Lower lobe of right lung (tissue), 2 donors: ENCODE measurements around the gene BOD1. TPM values are rescaled to one million over a fixed set of nuclear protein-coding genes. Genes with fewer than 3 reads are reported as not detected.

ENCODE experiments used
- ATAC-seq, 2 donors: fragments of 200-7000 bp; cut with Tn5 transposase; one replicate each; pipeline ENCODE4 v1.9.1; 2020 to 2022; ENCODE audit warnings: mild to moderate bottlenecking in 2 of 2, moderate library complexity in 2 of 2
- DNase-seq: peaks from one replicate; pipeline ENCODE4 v3.0.0-alpha.2; 2020
- H3K27ac ChIP-seq: fragments of 200-600 bp; one replicate; pipeline ENCODE4 v1.8.0; 2022
- H3K27me3 ChIP-seq: fragments of 200-600 bp; one replicate; pipeline ENCODE4 v1.8.0; 2022; ENCODE audit warnings: low read depth
- H3K36me3 ChIP-seq: fragments of 200-600 bp; one replicate; pipeline ENCODE4 v1.8.0; 2022; ENCODE audit warnings: mild to moderate bottlenecking
- H3K4me1 ChIP-seq: fragments of 200-600 bp; one replicate; pipeline ENCODE4 v1.8.0; 2022
- H3K4me3 ChIP-seq: fragments of 200-600 bp; one replicate; pipeline ENCODE4 v1.8.0; 2022; ENCODE audit warnings: mild to moderate bottlenecking
- H3K9me3 ChIP-seq: fragments of 200-600 bp; one replicate; pipeline ENCODE4 v1.8.0; 2022
- CTCF ChIP-seq: fragments of 200-600 bp; IDR thresholded peaks from one replicate; pipeline ENCODE4 v1.8.0; 2022; ENCODE audit warnings: antibody characterized with exemption, mild to moderate bottlenecking
- intact Hi-C: fragments of 100-400 bp; cut with DNase I; formaldehyde crosslinking; loops from one replicate; pipeline ENCODE4 v1.11.0; 2022
- total RNA-seq: library from RNA; stranded (reverse); fragmentation: NEBNext Ultra II Directional; extraction: Animal tissue kit (Norgen Biotek cat#: 25700); gene quantifications from one replicate; pipeline ENCODE4 v1.2.1, GENCODE V29; 2021
- donor health status: DM: no; HTN: yes; CAD: no; lungs with severe emphysema.

Gene BOD1
- total RNA-seq, 1 donor from 2014 or later: 35.0 TPM

- peak; percentile 69 for TF ChIP-seq CTCF
- H3K4me1 ChIP-seq: no peaks in the 10 kb centered on the region
- ATAC-seq (peak in 1 of 2 donors; percentile 27), DNase-seq (no peak)
- H3K36me3 ChIP-seq: no peaks in the 10 kb centered on the region
- intact Hi-C loops: no loop called here
- H3K9me3 ChIP-seq: peaks cover 11% of the 10 kb centered on the region
- H3K27me3 ChIP-seq: no peaks in the 10 kb centered on the region
- no peak overlapping the region for H3K27ac ChIP-seq
- H3K4me3 ChIP-seq: no peak overlapping the region
These were observed 34.8 kb downstream of the BOD1 start for GRCh38 chr5:173581408-173582215.

GRCh38 chr5:173578947-173579615 is 37.4 kb downstream of the BOD1 start:
- intact Hi-C loops: no loop called here
- no peaks in the 10 kb centered on the region for H3K27me3 ChIP-seq
- no peak for TF ChIP-seq CTCF
- H3K36me3 ChIP-seq: no peaks in the 10 kb centered on the region
- no peaks in the 10 kb centered on the region for H3K4me1 ChIP-seq
- ATAC-seq (no peak), DNase-seq (no peak)
- H3K27ac ChIP-seq: no peak overlapping the region
- H3K4me3 ChIP-seq: no peak overlapping the region
- peaks cover 7% of the 10 kb centered on the region for H3K9me3 ChIP-seq

- Histone ChIP-seq H3K4me3 (no peak overlapping the region), H3K4me1 (peaks cover 3% of the 10 kb centered on the region), H3K36me3 (no peaks in the 10 kb centered on the region), H3K27me3 (peaks cover 2% of the 10 kb centered on the region), H3K9me3 (peaks cover 7% of the 10 kb centered on the region), H3K27ac (no peak overlapping the region)
- no peak for ATAC-seq
- TF ChIP-seq CTCF: no peak
- no peak for DNase-seq
- intact Hi-C loops: no loop called here
These were observed 38.6 kb downstream of the BOD1 start for GRCh38 chr5:173577817-173578216.

GRCh38 chr5:173577166-173577565 is 39.3 kb downstream of the BOD1 start:
- Histone ChIP-seq H3K36me3 (no peaks in the 10 kb centered on the region), H3K4me3 (no peak overlapping the region), H3K4me1 (peaks cover 6% of the 10 kb centered on the region), H3K27ac (no peak overlapping the region), H3K9me3 (peaks cover 7% of the 10 kb centered on the region), H3K27me3 (peaks cover 8% of the 10 kb centered on the region)
- no peak for ATAC-seq
- no peak for DNase-seq
- intact Hi-C loops: no loop called here
- no peak for TF ChIP-seq CTCF

- ATAC-seq: no peak
- Histone ChIP-seq H3K9me3 (peaks cover 7% of the 10 kb centered on the region), H3K36me3 (no peaks in the 10 kb centered on the region), H3K27me3 (peaks cover 8% of the 10 kb centered on the region), H3K4me1 (peaks cover 6% of the 10 kb centered on the region), H3K27ac (no peak overlapping the region), H3K4me3 (no peak overlapping the region)
- intact Hi-C loops: no loop called here
- no peak for DNase-seq
- no peak for TF ChIP-seq CTCF
These were observed 40.5 kb downstream of the BOD1 start for GRCh38 chr5:173575985-173576384.
